ENCODE measurements around the gene DLEC1. TPM values are rescaled to one million over a fixed set of nuclear protein-coding genes. Genes with fewer than 3 reads are reported as not detected.

The DLEC1 gene
- total and polyA plus RNA-seq, 2 of the 4 experiments (the other 2 are of a cell fraction) = 0.03 TPM; not detected in 1

GRCh38 chr3:37993460-37993819, 45.6 kb upstream of the DLEC1 start:
- peaks cover 8% of the 10 kb centered on the region for H3K9me1 ChIP-seq (ENCODE audit: insufficient read depth, low read length)
- H3K56ac ChIP-seq (ENCODE audit: extremely low read depth, insufficient read depth, low read length) = no peak overlapping the region
- peak overlapping the region; percentile 90; the same call in 1 of the 2 replicates for H4K91ac ChIP-seq (ENCODE audit: insufficient read depth, low read depth, low read length)
- no peak overlapping the region for H2BK15ac ChIP-seq (ENCODE audit: low read depth, low read length)
- H4K5ac ChIP-seq (ENCODE audit: low read depth, low read length) = peak overlapping the region; percentile 97
- dilution Hi-C loops (cut with HindIII; ENCODE audit: low sequenced_read_pairs, unreplicated experiment) = no loop called here
- peaks cover 3% of the 10 kb centered on the region; the same call in 1 of the 2 replicates for H3K36me3 ChIP-seq (ENCODE audit: control insufficient read depth, insufficient read depth, low read length)
- ATAC-seq (ENCODE audit: low read depth) (no peak), DNase-seq (no peak)
- H2AK5ac ChIP-seq (ENCODE audit: low read depth, low read length) = no peak overlapping the region
- no peak overlapping the region; the same call in 1 of the 2 replicates for H3K27ac ChIP-seq (ENCODE audit: insufficient read depth, low read length)
- H2AK9ac ChIP-seq (replicated peaks; ENCODE audit: low read depth, low read length, poor library complexity) = no peak overlapping the region
- no peak overlapping the region for H3K18ac ChIP-seq (ENCODE audit: low read depth, low read length)
- H3K9ac ChIP-seq (ENCODE audit: low read depth, low read length) = no peak overlapping the region
- peak overlapping the region; percentile 64; the same call in 1 of the 2 replicates for H2BK120ac ChIP-seq (ENCODE audit: low read depth, low read length)
- no peak overlapping the region for H2BK20ac ChIP-seq (ENCODE audit: low read depth, low read length)
- H3K14ac ChIP-seq (replicated peaks; ENCODE audit: low read depth, low read length) = peak overlapping the region; percentile 91; the same call in 1 of the 2 replicates
- H3K4me1 ChIP-seq (ENCODE audit: control insufficient read depth, insufficient read depth, low read length) = peaks cover 6% of the 10 kb centered on the region
- H3K4me2 ChIP-seq (ENCODE audit: low read depth, low read length) = peak overlapping the region; percentile 89; the same call in 1 of the 2 replicates
- H3K4me3 ChIP-seq (ENCODE audit: insufficient read depth, low read depth, low read length) = no peak overlapping the region
- H3K27me3 ChIP-seq (ENCODE audit: control insufficient read depth, insufficient read depth, low read length) = no peaks in the 10 kb centered on the region; the same call in 1 of the 2 replicates
- ChIA-PET CTCF (no interaction called here), POLR2A (ENCODE audit: unreplicated experiment) (no interaction called here)
- H3K4ac ChIP-seq (ENCODE audit: low read depth, low read length) = peak overlapping the region; percentile 94
- in situ Hi-C loops (cut with MboI; ENCODE audit: low sequenced_read_pairs) = no loop called here
- H2BK5ac ChIP-seq (ENCODE audit: low read depth, low read length, poor library complexity, severe bottlenecking) = no peak overlapping the region
- peak overlapping the region; percentile 95 to 99 for H4K8ac ChIP-seq (ENCODE audit: low read depth in 2 of 2, low read length in 2 of 2)
- no peaks in the 10 kb centered on the region for H3K9me3 ChIP-seq (ENCODE audit: control insufficient read depth, insufficient read depth, low read length)
- BruUV-seq (replicated peaks) = no TSS peak
- H2AFZ ChIP-seq (replicated peaks; ENCODE audit: low read length, poor library complexity) = peak overlapping the region; percentile 99
- intact Hi-C loops (cut with micrococcal nuclease) = no loop called here
- peaks cover 0 to 17% of the 10 kb centered on the region in 2 experiments; a peak in 1 of 4 replicates for H3K79me1 ChIP-seq (ENCODE audit: low read depth in 1 of 2, low read length in 2 of 2)
- 47% methylated on average over 3 of the region's 6 CpGs; no CpG with 5 or more reads in 1 of the 2 experiments for WGBS, 2 experiments (ENCODE audit: extremely low coverage in 2 of 2, insufficient read length in 1 of 2)
- no peak for TF ChIP-seq ELK1 (IDR thresholded peaks at IDR 0.05; ENCODE audit: borderline replicate concordance, low read depth, low read length)
- TF ChIP-seq MAFK (IDR thresholded peaks at IDR 0.05; ENCODE audit: low read depth, low read length) = no peak
- no peak for TF ChIP-seq MAZ (IDR thresholded peaks at IDR 0.05; ENCODE audit: borderline replicate concordance, low read depth, low read length)
- no peak for TF ChIP-seq RFX5 (IDR thresholded peaks at IDR 0.05; ENCODE audit: low read depth, low read length)
- TF ChIP-seq CHD1 (IDR thresholded peaks at IDR 0.05; ENCODE audit: low read depth, low read length) = no peak
- TF ChIP-seq USF2 (IDR thresholded peaks at IDR 0.05; ENCODE audit: low read depth, low read length) = no peak
- no peak for TF ChIP-seq SMC3 (IDR thresholded peaks at IDR 0.05; ENCODE audit: low read depth, low read length)
- TF ChIP-seq MXI1 (IDR thresholded peaks at IDR 0.05; ENCODE audit: borderline replicate concordance, low read depth, low read length) = no peak
- TF ChIP-seq RCOR1 (IDR thresholded peaks at IDR 0.05; ENCODE audit: insufficient replicate concordance, low read length) = no peak
- no peak for TF ChIP-seq BHLHE40 (IDR thresholded peaks at IDR 0.05; ENCODE audit: low read depth, low read length)
- TF ChIP-seq POLR2A (IDR thresholded peaks at IDR 0.05; ENCODE audit: low read depth, low read length) = no peak
- no peak for TF ChIP-seq CEBPB (IDR thresholded peaks at IDR 0.05; ENCODE audit: low read depth, low read length)
- no peaks in the 10 kb centered on the region for H4K20me1 ChIP-seq (ENCODE audit: insufficient read depth, low read length)
- peak overlapping the region; percentile 79 for H3K23ac ChIP-seq (ENCODE audit: low read depth, low read length)
